ENCODE results near the gene ZNF264.

DNA sequence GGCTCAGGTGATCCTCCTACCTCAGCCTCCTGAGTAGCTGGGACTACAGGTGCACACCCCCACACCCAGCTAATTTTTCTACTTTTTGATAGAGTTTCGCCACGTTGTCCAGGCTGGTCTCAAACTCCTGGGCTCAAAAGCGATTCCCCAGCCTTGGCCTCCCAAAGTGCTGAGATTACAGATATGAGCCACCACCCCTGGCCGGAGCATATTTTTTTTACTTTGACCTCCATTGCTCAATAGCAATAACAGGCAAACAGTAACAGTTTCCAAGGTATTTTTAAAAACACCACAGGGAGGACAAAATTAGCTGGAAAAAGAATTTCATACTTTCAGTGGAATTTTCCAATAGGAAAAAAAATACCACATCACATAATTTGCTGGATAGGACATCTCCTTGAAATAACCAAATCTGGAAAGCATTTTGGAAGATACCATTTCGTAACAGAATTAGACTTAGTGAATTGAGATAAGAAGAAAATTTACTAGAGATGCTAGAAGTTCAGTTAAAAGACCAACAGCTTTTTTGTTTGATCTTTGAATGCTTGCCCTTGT lies 29.2 kb upstream of the ZNF264 start:
- TF ChIP-seq, protein P1, sequence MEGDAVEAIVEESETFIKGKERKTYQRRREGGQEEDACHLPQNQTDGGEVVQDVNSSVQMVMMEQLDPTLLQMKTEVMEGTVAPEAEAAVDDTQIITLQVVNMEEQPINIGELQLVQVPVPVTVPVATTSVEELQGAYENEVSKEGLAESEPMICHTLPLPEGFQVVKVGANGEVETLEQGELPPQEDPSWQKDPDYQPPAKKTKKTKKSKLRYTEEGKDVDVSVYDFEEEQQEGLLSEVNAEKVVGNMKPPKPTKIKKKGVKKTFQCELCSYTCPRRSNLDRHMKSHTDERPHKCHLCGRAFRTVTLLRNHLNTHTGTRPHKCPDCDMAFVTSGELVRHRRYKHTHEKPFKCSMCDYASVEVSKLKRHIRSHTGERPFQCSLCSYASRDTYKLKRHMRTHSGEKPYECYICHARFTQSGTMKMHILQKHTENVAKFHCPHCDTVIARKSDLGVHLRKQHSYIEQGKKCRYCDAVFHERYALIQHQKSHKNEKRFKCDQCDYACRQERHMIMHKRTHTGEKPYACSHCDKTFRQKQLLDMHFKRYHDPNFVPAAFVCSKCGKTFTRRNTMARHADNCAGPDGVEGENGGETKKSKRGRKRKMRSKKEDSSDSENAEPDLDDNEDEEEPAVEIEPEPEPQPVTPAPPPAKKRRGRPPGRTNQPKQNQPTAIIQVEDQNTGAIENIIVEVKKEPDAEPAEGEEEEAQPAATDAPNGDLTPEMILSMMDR (IDR thresholded peaks at IDR 0.05) = no peak
- TF ChIP-seq POLR2A (IDR thresholded peaks at IDR 0.05) = no peak

Measured in adrenal gland (tissue), 5 donors.